Body of pancreas (tissue), 4 donors: ENCODE measurements around the gene SKOR1. TPM values are rescaled to one million over a fixed set of nuclear protein-coding genes. Genes with fewer than 3 reads are reported as not detected.

ENCODE experiments used
- ATAC-seq: fragments of 150-250 bp; one replicate; pipeline ENCODE4 v1.9.1; 2016
- DNase-seq, 4 donors: peaks; one replicate each; pipeline ENCODE4 v3.0.0-alpha.2; 2019
- H3K27ac ChIP-seq, 4 donors: fragments of 200-600 bp; sonication (generic); 1 replicate in 3 of 4; 2 replicates in 1 of 4; pipeline versions ENCODE4 v1.5.1 to v1.6.1; 2016 to 2019; ENCODE audit warnings: mild to moderate bottlenecking in 1 of 4, mixed read lengths in 1 of 4, moderate library complexity in 1 of 4
- H3K27me3 ChIP-seq, 2 donors: fragments of 200-600 bp; sonication (generic); one replicate each; pipeline ENCODE4 v1.6.0; 2016; ENCODE audit warnings: mild to moderate bottlenecking in 1 of 2
- H3K36me3 ChIP-seq, 2 donors: fragments of 200-600 bp; sonication (generic); replicated peaks in 1 of 2; 2 replicates each; pipeline ENCODE4 v1.5.1; 2016; ENCODE audit warnings: low read depth in 2 of 2; ENCODE audit not compliant: insufficient read depth in 1 of 2
- H3K4me1 ChIP-seq: fragments of 200-600 bp; sonication (generic); one replicate; pipeline ENCODE4 v1.6.0; 2016
- H3K4me3 ChIP-seq, 2 donors: fragments of 200-600 bp; sonication (generic); 1 replicate in 1 of 2; 2 replicates in 1 of 2; pipeline ENCODE4 v1.5.1; 2016 to 2019
- H3K9me3 ChIP-seq, 3 donors: fragments of 200-600 bp; sonication (generic); 1 replicate in 2 of 3; 2 replicates in 1 of 3; pipeline ENCODE4 v1.5.1; 2016
- CTCF ChIP-seq, 7 experiments: fragments of 450-650 bp in 4 of 7; fragments of 200-600 bp in 3 of 7; sonication (generic) in 3 of 7; IDR thresholded peaks; one replicate each; pipeline ENCODE4 v1.5.1; 2016 to 2019; ENCODE audit warnings: antibody characterized with exemption in 7 of 7
- POLR2A ChIP-seq, 3 donors: fragments of 450-650 bp; IDR thresholded peaks; one replicate each; pipeline ENCODE4 v1.6.1; 2016; ENCODE audit warnings: antibody characterized with exemption in 3 of 3, mild to moderate bottlenecking in 2 of 3
- WGBS, 2 donors: methylation state at CpG; one replicate each; pipeline ENCODE4 v1.1.5; 2017; 5-methylcytosine and 5-hydroxymethylcytosine counted together
- intact Hi-C: fragments of 100-400 bp; cut with DNase I; formaldehyde crosslinking; loops from one replicate; pipeline ENCODE4 v1.15.1; 2023
- total RNA-seq, 2 donors: library from RNA; depleted of rRNA; stranded (reverse); fragments of >200 nt; gene quantifications; one replicate each; pipeline ENCODE4 v1.1.0, GENCODE V29; 2016

Gene SKOR1
- total RNA-seq, 2 donors from 2014 or later = under 0.01 to 0.78 TPM

- WGBS, 2 donors = 87 to 93% methylated on average over 7 to 17 of the region's 17 CpGs
- intact Hi-C loops = no loop called here
- Histone ChIP-seq H3K27ac (no peak overlapping the region), H3K4me3 (no peak overlapping the region), H3K9me3 (no peaks in the 10 kb centered on the region), H3K27me3 (no peaks in the 10 kb centered on the region), H3K36me3 (no peaks in the 10 kb centered on the region), H3K4me1 (no peaks in the 10 kb centered on the region)
- DNase-seq (no peak), ATAC-seq (no peak)
- TF ChIP-seq CTCF (IDR thresholded peaks at IDR 0.05) (no peak), POLR2A (IDR thresholded peaks at IDR 0.05) (no peak)
Measured at GRCh38 chr15:67805008-67805665, 20.2 kb upstream of the SKOR1 start.

- DNase-seq (no peak), ATAC-seq (no peak)
- no peaks in the 10 kb centered on the region for H3K36me3 ChIP-seq
- no peaks in the 10 kb centered on the region for H3K9me3 ChIP-seq
- intact Hi-C loops = no loop called here
- H3K27me3 ChIP-seq = no peaks in the 10 kb centered on the region
- no peaks in the 10 kb centered on the region for H3K4me1 ChIP-seq
- no peak overlapping the region for H3K4me3 ChIP-seq
- TF ChIP-seq CTCF (IDR thresholded peaks at IDR 0.05) (no peak), POLR2A (IDR thresholded peaks at IDR 0.05) (no peak)
- WGBS, 2 donors = 90 to 93% methylated on average over 15 to 16 of the region's 16 CpGs
- H3K27ac ChIP-seq = no peak overlapping the region
Measured at GRCh38 chr15:67805666-67806516, 19.4 kb upstream of the SKOR1 start.

- Histone ChIP-seq H3K27ac (no peak overlapping the region), H3K9me3 (no peaks in the 10 kb centered on the region), H3K36me3 (no peaks in the 10 kb centered on the region), H3K4me3 (no peak overlapping the region), H3K4me1 (no peaks in the 10 kb centered on the region), H3K27me3 (no peaks in the 10 kb centered on the region)
- no peak for DNase-seq
- TF ChIP-seq POLR2A (IDR thresholded peaks at IDR 0.05) = no peak
- TF ChIP-seq CTCF (IDR thresholded peaks at IDR 0.05) = no peak
- intact Hi-C loops = no loop called here
- 93 to 96% methylated on average over 10 to 13 of the region's 18 CpGs for WGBS, 2 donors
- no peak for ATAC-seq
Measured at GRCh38 chr15:67806536-67806935, 18.8 kb upstream of the SKOR1 start.

GRCh38 chr15:67807141-67807540 is 18.2 kb upstream of the SKOR1 start:
- no peaks in the 10 kb centered on the region for H3K4me1 ChIP-seq
- WGBS, 2 donors = 86 to 96% methylated on average over 5 of the region's 5 CpGs
- H3K4me3 ChIP-seq = no peak overlapping the region
- ATAC-seq = no peak
- H3K36me3 ChIP-seq = no peaks in the 10 kb centered on the region
- DNase-seq = no peak
- no peak for TF ChIP-seq CTCF (IDR thresholded peaks at IDR 0.05)
- TF ChIP-seq POLR2A (IDR thresholded peaks at IDR 0.05) = no peak
- H3K9me3 ChIP-seq = no peaks in the 10 kb centered on the region
- H3K27me3 ChIP-seq = no peaks in the 10 kb centered on the region
- intact Hi-C loops = no loop called here
- H3K27ac ChIP-seq = no peak overlapping the region
